COLO829 (cell line): ENCODE measurements around the gene TBL1XR1.

Experiments used
- DNase-seq: peaks from one replicate; pipeline ENCODE4 v3.0.0; 2012; ENCODE audit warnings: low spot score

Gene TBL1XR1

DNA sequence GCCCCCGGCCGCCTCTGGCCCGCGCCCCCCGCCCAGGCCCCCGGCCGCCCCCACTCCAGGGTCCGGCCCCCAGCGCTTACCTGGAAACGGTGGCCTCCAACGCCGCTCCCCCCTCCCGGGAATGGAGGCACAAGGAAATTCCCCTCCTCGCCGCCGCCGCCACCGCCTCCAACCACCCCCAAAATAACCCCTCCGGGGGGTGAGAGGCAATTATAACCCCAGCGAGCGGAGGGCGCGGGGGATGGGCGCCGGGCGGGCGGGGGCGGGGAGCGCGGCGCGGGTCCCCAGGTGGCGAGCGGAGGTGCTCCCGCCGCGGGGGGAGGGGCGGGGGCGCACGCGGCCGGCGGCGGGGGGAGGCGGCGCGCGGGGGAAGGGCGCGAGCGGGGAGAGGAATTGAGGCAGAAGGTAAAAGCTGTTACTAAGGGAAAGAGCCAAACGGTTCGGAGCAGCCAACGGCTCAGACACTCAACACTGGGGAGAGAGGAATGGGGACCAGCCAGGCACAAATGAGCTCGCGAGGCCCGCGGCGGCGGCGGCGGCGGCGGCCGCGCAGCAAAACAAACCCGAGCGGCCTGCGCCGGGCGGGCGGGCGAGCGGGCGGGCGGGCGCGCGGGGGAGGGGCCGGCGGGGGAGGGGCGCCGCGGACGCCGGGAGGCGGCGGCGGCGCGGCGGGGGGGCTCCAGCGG, at the start of gene TBL1XR1:
TBL1XR1 (minus strand) TSS at position 442 of the 686 bp plus-strand sequence. CDS start 132,505 bp downstream, outside the sequence.
- peak; percentile 97 for DNase-seq

DNA sequence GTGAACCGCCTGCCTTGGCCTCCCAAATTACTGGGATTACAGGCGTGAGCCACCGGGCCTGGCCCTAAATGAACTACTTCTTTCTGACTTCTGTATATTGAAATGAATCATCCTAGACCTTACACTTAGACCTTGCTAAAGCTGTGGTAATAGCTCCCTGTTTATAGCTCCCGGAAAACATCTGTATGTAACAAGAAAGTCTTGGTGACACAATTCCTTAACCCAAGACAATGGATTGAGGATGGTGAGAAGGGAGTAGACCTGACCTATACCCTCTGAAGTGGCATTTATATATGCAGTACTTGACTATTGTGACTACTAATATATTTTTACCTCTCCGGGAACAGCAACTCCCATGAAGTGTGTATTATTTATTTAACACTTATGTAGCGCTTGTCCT, 48.0 kb upstream of the TBL1XR1 start:
- no peak for DNase-seq

DNA sequence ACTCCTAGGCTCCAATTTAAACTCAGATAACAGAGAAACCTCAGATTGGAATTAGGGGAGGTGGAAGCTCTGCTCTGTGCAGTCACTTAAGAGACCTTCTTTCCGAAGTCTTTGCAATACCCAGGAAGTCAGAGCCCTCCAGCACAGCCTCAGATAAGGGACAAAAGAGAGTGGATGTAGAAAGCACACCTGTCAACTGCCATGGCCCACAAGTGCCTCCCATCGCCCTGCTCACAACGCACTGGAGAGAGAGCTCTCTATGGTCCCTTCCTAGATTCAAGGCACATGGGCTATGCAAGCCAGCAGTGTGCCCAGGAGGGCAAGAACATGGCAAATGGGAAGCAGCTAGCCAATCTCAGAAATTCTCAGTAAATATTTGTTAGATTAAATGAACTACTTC, 47.3 kb upstream of the TBL1XR1 start:
- DNase-seq = no peak

DNA sequence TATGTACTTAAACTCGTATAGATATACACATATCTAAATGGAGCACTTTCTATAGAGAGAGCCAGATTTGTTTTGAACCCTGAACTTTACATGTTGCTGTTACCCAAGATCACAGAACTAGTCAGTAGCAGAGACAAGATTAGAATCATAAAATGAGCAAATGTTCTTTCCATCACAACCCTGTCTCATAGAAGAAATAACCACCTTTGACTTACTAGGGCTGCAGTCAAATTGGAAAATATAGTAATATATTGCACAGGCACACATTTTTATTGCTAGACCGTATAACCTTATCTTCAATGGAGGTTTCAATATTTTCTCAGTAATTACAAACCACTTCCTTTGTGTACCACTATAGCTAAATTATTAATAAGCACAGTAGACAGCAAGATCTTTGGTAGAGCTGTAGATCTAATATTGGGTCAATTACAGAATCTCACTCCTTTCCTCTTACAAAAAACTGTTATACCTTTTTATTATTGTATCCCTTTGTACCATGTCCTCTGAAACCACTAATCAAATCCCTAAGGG, 41.5 kb upstream of the TBL1XR1 start:
- DNase-seq = no peak

DNA sequence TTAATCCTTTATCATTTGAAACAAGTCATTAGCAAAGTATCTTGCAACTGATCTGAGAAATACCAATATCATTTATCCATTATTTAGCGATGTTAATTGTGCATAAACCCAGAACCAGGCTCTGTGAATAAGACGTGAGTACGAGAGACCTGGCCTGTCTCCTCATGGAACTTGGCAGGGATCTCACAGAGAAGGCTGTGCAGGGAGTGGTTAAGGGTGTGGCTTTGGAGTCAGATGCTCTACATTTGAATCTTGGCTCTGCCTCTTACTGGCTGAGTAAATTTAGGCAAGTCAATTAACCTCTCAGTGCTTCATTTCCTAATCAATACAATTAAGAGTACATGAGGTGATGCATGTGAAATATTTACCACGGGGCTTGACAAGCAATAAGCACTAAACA, 39.9 kb upstream of the TBL1XR1 start:
- DNase-seq = no peak

DNA sequence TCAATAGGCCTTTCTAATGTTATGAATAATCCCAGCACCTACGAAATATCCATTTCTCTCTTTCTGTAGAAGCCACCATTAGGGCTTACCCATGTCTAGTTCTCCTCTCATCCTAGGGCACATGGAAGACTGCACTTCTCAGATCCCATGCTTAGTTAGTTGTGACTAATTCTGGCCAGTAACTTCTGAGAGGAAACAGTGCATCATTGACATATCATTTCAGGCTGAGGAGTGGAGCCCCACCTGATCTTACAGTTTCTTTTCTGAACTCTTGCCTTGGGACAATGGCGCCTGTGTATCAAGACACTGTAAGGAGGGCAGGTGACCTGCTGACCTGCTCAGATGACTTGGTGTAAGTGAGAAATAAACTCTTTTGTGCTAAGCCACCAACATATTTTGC, 39.4 kb upstream of the TBL1XR1 start:
- peak; percentile 73 for DNase-seq

DNA sequence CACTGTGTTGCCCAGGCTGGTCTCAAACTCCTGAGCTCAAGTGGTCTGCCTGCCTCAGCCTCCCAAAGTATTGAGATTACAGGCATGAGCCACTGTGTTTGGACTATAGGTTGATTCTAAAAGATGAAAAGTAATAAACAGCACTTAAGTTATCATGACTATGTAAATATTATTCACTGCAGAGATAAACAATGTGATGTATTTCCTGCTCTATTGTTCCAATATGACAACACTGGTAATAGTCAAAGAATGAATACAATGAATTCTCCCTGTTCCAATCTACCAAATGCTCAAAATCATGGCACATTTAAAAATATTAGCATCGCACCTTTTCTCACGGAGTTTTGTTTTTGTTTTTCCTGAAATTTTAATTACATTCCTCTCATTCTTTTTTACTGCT, 36.8 kb upstream of the TBL1XR1 start:
- no peak for DNase-seq

DNA sequence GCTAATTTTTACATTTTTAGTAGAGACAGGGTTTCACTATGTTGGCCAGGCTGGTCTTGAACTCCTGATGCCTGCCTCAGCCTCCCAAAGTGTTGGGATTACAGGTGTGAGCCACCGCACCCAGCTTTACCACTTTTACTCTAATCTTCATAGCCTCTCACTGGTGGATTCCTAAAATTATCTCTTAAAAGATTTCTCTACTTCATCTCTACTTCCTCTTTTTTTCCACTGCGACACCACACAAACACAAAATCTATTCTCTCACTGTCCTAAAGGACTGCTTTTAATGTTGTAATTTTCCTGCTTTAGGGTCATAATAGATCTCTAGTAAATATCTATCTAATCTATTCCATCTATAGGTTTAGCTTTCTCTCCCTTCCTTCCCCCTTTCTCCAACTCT, 34.0 kb upstream of the TBL1XR1 start:
- no peak for DNase-seq

DNA sequence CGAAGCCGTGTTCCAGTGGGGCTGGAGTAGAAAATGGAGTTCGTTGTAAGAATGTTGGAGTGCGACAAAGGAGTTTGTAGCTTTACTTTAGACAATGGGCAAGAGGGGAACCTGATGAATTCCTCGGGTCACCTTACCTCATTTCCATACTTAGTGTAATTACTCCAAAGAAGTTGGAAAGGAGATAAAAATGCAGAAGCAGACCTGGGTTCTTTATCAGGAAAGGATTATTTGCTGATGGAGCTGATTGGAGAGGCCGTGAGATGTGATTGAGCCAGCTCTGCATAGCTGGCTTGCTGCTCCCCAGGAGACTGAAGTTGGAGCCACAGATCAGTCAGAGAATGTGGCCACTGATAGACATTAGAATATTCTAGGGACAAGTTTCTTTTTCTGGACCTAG, 33.4 kb upstream of the TBL1XR1 start:
- no peak for DNase-seq

DNA sequence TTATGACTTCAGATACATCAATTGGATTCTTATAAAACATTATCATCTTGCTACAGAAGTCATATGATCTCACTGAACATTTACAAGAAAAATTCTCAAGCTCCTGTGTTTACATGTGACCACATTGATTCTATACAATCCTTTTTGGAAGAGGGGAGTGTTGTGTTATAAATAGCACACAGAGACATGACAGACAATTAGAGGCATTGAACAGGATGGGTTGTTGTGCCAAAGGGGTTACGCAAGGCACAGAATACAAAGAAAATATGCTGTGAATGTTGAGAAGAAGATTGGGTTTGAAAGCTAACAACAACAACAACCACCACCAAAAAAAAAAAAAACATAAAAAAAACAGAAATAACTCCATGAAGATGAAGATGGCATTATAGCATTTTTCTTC, 32.5 kb upstream of the TBL1XR1 start:
- peak; percentile 81 for DNase-seq

DNA sequence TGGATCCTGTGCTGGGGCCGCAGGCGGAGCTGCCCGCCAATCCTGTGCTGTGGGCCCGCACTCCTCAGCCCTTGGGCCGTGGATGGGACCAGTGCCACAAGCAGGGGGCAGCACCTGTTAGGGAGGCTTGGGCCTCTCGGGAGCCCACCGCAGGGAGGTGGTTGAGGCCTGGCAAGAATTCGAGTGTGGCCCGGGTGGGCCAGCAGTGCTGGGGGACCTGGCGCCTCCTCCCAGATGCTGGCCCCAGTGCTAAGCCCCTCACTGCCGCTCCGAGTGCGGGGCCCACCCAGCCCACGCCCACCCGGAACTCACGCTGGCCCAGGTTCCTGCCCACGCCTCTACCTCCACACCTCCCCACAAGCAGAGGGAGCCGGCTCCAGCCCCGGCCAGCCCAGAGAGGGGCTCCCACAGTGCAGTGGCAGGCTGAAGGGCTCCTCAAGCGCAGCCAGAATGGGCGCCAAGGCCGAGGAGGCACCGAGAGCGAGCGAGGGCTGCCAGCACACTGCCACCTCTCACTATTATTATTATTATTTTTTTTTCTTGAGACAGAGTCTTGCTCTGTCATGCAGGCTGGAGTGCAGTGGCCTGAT, 31.4 kb upstream of the TBL1XR1 start:
- no peak for DNase-seq

DNA sequence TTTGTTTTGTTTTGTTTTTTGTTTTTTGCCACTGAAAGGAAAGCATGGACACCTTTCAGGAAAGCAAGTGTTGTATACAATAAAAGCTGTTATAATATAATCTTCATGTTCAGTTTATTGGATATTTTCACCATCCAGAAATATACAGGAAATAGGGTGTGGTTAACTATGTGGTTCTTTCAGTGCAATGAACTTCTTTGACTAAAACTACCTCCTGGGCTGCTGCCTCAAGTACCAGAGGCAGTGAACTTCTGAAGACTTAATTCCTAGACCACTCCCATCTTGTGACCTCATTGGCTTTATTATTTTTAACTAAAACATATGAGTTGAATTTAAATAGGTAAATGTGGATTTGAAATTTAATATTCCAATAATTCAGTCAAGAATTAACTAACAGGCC, 27.1 kb upstream of the TBL1XR1 start:
- DNase-seq = no peak

DNA sequence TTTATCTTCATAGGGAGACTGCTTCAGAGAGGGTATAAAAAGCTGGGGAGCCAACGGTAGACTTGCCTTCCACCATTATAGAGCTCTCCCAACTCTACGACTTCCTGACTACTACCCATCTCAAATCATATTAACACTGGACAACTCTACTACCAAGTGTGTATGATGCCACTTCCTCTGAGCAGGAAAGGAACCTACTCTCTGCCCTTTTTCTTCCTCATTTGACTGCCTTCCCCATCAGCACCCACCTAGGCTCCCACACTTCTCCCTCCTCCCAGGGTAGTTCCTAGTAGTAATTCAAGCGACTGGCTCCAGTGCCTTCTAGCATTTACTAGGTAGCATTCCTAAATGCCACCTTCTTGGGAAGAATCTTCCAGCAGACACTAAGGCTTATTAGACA, 24.5 kb upstream of the TBL1XR1 start:
- no peak for DNase-seq

DNA sequence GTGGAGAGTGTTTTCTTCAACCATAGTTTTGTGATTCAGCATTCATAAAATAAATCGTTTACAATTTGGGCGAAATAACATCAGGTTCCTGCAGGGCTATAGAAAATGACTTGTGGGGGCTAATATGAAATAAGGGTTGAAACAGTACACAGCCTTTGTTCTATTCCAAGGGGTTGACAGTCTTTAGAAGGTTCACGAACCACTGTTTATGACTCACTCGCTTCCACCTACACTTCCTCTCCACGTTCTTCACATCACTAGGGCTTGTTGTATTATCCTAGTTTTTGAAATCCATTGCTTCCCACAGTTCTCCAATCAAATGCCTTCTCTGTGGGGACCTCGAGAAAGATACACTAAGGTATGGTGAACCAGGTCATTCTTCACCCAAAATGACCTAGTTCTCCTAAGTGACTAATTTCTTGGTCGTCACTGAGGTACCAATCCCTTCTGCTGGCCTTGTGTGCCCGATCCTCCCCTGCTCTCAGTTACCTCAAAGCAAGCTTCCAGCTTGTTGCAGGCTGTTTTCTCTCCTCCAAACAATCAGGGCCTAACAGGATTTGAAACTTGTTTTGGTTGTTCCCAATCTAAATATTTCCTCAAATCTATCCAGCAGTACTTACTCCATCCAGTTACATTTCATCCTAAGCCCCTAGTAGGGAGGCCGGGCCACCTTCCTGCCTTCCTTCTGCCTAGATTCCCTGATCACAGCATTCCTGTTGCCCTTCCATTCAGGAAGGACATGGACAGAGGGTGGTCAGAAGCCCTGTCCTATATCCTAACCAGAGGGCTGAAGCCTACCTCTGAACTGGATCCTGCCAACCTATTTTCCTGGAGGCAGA, 23.1 kb upstream of the TBL1XR1 start:
- DNase-seq = peak; percentile 69

DNA sequence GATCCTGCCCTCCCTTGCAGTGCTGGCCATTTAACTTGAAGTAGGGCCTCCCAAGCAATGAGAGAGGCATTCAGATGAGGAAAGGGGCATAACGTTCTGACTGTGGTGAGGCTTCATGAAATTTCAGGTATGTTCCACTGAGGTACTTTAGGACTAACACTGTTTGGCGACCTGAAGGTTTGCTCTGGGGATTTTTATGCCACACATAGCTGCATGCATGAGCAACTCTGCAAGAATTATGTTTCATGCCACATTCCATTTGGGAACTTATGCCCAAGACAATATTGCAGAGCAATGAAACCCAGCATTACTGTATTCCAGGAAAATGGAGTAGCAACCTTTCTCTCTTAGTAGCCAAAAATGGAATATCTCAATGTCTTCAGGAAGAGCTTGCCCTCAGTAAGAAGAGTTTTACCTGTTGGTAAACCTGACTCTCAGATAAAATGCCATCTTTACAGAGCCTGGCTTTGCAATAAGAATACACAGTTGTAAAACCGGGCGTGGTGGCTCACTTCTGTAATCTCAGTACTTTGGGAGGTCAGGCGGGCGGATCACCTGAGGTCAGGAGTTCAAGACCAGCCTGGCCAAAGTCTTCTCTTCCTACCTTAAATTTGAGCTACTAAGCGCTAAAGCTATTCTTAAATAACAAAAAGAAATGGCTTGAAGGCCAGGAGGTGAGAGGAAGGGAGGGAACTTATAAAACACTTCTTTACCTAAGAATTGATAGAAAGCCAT, 16.7 kb upstream of the TBL1XR1 start:
- no peak for DNase-seq

DNA sequence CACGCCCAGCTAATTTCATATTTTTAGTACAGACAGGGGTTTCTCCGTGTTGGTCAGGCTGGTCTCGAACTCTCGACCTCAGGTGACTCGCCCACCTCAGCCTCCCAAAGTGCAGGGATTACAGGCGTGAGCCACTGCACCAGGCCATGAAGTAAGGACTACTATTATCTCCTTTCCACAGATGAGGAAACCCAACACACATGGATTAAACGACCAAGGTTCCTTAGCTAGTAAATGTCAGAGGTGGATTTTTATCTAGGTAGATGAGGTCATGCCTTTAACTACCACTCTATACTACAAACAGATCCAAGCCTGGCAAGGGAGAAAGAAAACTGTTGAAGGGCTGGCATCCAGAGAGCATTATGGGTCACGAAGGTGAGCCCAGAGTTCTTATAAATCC, 15.5 kb upstream of the TBL1XR1 start:
- DNase-seq = no peak

DNA sequence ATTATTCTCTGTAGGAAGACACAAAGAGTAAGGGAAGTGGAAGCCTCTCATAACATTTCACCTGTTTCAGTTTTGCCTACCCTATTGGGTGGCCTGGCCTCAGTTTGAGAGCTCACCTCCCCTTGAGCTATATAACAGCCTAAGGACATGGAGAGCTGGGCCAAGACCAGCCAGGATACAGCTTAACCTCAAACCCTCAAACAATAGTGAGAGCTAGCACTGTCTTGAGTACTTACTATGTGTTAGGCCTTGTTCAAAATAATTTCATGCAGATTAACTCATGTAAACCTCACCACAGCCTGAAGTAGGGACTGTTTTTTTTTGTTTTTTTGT, 15.0 kb upstream of the TBL1XR1 start:
- no peak for DNase-seq

DNA sequence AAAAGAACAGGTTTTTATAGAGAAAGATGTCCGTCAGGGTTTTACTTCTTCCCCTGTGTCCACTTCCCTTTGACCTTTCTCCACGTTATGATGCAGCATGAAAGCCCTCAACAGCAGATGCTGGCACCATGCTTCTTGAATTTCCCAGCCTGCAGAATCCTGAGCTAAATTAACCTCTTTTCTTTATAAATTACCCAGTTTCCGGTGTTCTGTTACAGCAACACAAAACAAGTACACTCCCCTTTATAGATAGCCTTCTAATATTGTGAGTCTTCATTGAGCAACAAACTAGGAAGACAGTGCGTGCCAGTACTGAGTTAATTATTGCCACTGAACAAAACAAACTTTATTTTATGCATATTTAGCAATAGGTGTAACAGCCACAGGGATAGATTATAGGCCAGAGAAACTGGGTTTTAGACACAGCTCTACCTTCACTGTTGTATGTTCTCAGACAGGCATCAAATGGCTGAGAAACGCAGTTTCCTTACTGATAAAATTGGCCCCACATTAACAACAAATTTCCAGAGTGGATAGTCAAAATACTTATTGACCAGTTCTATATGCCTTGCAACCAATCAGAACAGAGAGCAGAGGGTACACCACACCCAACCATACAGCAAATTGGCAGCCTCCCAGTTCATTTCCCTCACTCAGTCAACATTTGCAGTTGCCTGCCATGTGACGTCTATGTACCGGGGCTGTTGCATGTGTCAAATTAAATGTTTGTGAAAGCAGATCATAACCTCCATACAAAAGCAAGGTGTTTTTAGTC, 14.4 kb upstream of the TBL1XR1 start:
- DNase-seq = no peak

DNA sequence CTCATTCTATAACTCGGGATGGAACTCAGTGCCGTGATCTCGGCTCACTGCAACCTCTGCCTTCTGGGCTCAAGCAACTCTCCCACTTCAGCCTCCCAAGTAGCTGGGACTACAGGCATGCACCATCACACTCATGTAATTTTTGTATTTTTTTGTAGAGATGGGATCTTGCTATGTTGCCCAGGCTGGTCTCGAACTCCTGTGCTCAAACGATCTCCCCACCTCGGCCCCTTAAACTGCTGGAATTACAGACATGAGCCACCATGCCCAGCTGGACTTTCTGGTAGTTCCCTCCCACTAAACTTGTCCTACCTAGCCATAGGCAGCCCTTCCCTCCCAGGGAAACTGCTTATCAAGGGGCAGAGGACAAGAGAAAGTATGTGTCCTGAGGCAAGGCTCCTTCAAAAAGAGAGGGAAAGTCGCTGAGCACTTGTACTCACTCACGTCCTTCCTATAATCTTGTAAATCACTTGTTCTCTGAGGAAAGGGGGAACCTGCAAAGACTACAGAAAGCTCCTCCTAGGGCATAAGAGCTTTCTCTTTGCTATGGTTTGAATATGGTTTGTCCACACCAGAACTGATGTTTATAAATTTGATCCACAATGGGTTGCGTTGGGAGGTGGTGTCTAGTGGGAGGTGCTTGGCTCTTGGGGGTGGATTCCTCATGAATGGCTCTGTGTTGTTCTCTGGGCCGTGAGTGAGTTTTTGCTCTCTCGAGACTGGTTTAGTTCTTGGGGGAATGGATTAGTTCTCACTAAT, 13.6 kb upstream of the TBL1XR1 start:
- no peak for DNase-seq

DNA sequence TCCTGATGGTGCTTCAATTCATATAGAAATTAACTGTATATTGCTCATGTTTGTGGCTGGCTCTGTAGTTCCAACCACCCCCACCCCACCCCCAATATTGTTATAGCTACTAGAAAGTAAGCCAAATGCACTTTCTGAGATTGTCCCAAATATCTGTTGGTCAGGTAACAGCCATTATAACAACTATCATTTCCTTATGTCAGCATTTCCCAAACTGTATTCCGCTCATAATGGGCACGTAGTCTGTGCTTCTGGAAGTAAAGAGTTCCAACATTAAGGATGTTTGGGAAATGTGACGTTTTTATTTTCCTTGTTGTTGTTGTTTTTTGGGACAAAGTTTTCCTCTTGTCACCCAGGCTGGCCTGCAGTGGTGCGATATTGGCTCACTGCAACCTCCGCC, 12.2 kb upstream of the TBL1XR1 start:
- no peak for DNase-seq

DNA sequence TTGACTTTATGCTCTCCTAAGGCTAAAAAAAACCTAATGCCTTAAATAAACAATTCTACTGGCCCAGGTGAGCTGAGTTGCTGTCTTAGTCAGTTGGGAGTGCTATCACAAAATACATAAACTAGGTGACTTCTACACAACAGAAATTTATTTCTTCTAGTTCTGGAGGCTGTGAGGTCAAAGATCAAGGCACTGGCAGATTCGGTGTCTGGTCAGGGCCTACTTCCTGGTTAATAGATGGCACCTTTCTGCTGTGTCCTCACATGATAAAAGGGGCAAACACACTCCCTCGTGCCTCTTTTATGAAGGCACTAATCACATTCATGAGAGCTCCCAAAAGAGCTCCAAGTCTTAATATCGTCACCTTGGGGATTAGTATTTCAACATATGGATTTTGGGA, 11.5 kb upstream of the TBL1XR1 start:
- no peak for DNase-seq
